Measurements from ENCODE around the gene OR2AT4.
"Not testable (repeated sequence)": the region's sequence is repeated elsewhere in the genome, so short reads cannot be mapped to it uniquely, and the experiment has no call there.

OR2AT4 gene

DNA sequence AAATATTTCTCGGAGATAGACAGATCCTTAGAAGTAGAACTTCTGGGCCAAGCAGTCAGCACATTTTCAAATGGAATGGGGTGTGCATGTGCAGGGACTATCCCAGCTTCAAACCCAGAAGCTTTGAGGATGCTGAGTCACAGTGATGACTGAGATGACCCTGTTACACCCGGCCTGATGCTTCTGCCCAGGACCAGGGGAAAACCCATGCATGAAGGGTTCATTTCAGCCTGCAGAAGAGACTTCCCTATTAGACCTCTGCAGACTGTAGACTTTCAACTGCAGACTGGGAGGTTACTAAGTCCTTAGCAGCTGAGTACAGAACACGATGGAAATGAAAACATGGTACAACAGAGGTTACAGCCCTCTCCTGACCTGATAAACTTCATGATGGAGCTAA lies 3.6 kb upstream of the OR2AT4 start:
- peak; percentile 52 for DNase-seq (ENCODE audit: low read depth)
- H3K4me3 ChIP-seq (ENCODE audit: low read depth, low read length): no peak overlapping the region
- no peak for TF ChIP-seq POLR2A (IDR thresholded peaks at IDR 0.05; ENCODE audit: extremely low read depth, insufficient read length)
- TF ChIP-seq, protein P1, sequence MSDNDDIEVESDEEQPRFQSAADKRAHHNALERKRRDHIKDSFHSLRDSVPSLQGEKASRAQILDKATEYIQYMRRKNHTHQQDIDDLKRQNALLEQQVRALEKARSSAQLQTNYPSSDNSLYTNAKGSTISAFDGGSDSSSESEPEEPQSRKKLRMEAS (IDR thresholded peaks at IDR 0.05; ENCODE audit: low read depth, low read length): no peak
- TF ChIP-seq MYC (IDR thresholded peaks at IDR 0.05; ENCODE audit: low read depth, low read length): no peak
- TF ChIP-seq, protein P2, sequence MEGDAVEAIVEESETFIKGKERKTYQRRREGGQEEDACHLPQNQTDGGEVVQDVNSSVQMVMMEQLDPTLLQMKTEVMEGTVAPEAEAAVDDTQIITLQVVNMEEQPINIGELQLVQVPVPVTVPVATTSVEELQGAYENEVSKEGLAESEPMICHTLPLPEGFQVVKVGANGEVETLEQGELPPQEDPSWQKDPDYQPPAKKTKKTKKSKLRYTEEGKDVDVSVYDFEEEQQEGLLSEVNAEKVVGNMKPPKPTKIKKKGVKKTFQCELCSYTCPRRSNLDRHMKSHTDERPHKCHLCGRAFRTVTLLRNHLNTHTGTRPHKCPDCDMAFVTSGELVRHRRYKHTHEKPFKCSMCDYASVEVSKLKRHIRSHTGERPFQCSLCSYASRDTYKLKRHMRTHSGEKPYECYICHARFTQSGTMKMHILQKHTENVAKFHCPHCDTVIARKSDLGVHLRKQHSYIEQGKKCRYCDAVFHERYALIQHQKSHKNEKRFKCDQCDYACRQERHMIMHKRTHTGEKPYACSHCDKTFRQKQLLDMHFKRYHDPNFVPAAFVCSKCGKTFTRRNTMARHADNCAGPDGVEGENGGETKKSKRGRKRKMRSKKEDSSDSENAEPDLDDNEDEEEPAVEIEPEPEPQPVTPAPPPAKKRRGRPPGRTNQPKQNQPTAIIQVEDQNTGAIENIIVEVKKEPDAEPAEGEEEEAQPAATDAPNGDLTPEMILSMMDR (IDR thresholded peaks at IDR 0.05; ENCODE audit: low read depth, low read length): no peak

DNA sequence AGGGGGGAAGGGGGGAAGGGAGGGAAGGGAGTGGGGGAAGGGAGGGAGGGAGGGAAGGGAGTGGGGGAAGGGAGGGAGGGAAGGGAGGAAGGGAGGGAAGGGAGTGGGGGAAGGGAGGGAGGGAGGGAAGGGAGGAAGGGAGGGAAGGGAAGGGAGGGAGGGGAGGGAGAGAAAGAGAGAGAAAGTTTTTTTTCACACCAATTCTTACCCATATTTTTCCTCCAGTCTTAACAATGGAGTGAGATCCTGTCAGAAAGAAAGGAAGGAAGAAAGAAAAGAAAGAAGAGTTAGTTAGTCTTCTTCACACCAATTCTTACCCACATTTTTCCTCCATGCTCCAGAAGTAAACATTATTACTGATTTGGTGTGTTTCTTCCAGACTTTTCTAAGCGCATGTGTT lies 3.0 kb upstream of the OR2AT4 start:
- TF ChIP-seq MYC (IDR thresholded peaks at IDR 0.05; ENCODE audit: low read depth, low read length): no peak
- TF ChIP-seq, protein P2 (IDR thresholded peaks at IDR 0.05; ENCODE audit: low read depth, low read length): no peak
- TF ChIP-seq, protein P1 (IDR thresholded peaks at IDR 0.05; ENCODE audit: low read depth, low read length): no peak
- no peak for TF ChIP-seq POLR2A (IDR thresholded peaks at IDR 0.05; ENCODE audit: extremely low read depth, insufficient read length)
- H3K4me3 ChIP-seq (ENCODE audit: low read depth, low read length): no peak overlapping the region
- no peak for DNase-seq (ENCODE audit: low read depth)

DNA sequence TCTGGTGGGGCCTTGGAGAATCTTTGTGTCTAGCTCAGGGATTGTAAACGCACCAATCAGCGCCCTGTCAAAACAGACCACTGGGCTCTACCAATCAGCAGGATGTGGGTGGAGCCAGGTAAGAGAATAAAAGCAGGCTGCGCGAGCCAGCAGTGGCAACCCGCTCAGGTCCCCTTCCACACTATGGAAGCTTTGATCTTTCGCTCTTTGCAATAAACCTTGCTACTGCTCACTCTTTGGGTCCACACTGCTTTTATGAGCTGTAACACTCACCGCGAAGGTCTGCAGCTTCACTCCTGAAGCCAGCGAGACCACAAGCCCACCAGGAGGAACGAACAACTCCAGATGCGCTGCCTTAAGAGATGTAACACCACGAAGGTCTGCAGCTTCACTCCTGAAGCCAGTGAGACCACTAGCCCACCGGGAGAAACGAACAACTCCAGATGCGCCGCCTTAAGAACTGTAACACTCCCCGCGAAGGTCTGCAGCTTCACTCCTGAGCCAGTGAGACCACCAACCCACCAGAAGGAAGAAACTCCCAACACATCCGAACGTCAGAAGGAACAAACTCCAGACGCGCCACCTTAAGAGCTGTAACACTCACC lies 2.3 kb upstream of the OR2AT4 start:
- not testable (repeated sequence) for DNase-seq (ENCODE audit: low read depth); H3K4me3 ChIP-seq (ENCODE audit: low read depth, low read length)

DNA sequence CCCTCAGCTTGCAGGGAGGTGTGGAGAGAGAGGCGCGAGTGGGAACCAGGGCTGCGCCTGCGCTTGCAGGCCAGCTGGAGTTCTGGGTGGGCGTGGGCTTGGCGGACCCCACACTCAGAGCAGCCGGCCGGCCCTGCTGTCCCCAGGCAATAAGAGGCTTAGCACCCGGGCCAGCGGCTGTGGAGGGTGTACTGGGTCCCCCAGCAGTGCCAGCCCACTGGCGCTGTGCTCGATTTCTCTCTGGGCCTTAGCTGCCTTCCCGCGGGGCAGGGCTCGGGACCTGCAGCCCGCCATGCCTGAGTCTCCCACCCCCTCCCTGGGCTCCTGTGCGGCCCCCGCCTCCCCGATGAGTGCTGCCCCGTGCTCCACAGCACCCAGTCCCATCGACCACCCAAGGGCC lies 1.5 kb upstream of the OR2AT4 start:
- H3K4me3 ChIP-seq (ENCODE audit: low read depth, low read length); DNase-seq (ENCODE audit: low read depth): not testable (repeated sequence)

DNA sequence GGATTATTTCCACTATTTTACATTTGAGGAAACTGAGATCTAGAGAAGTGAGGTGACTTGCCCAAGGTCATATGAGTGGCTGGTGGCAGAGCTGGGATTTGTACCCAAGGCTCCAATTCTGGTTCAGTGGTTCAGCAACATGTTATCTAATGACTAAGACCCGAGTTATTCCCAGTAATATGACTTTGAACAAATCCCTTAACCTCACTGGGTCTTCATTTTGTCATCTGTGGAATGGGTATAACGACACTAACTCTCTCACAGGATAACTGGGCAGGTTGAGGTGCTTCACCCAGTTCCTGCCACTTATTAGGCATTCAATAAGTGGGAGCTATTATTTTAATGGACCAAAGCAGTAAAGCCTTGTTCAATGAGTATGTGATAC lies 489 bp upstream of the OR2AT4 start:
- H3K4me3 ChIP-seq (ENCODE audit: low read depth, low read length): no peak overlapping the region
- no peak for DNase-seq (ENCODE audit: low read depth)
- TF ChIP-seq, protein P1 (IDR thresholded peaks at IDR 0.05; ENCODE audit: low read depth, low read length): no peak
- TF ChIP-seq MYC (IDR thresholded peaks at IDR 0.05; ENCODE audit: low read depth, low read length): no peak
- TF ChIP-seq POLR2A (IDR thresholded peaks at IDR 0.05; ENCODE audit: extremely low read depth, insufficient read length): no peak

DNA sequence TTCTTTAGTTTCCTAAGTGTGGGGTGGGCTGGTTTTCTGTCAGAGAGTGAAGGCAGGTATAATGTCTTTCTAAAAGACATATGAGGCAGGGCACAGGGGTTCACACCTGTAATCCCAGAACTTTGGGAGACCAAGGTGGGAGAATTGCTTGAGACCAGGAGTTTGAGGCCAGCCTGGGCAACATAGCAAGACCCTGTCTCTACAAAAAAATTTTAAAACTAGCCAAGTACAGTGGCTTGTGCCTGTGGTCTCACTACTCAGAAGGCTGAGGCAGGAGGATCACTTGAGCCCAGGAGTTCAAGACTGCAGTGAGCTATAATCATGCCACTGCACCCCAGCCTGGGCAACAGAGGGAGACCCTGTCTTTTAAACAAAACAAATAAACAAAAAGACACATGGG lies 2.3 kb downstream of the OR2AT4 start:
- not testable (repeated sequence) for DNase-seq (ENCODE audit: low read depth); H3K4me3 ChIP-seq (ENCODE audit: low read depth, low read length)

DNA sequence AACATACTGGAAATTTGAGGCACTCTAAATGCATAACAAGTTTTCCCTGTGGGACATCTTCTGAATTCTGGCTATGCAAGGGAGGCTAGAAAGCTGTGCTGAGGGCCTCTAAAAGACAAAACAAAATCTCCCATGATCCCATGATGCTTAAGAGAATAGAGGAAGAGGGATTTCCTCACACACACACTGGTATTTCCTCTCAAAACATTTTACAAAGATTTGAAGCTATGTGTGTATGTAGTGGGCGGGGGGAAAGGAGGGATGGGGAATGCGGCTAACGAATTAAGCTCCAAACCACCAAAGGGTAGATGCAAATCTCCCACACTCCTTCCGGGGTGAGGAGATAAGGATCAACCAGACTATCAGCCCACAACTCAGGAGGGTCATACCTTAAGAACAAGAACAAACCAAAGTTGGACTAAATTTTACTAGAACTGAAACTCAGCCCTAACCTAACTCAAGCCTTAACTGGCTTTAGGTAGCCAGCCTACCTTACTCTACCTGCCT lies 6.0 kb downstream of the OR2AT4 start:
- no peak overlapping the region for H3K4me3 ChIP-seq (ENCODE audit: low read depth, low read length)
- DNase-seq (ENCODE audit: low read depth): no peak
- TF ChIP-seq, protein P1 (IDR thresholded peaks at IDR 0.05; ENCODE audit: low read depth, low read length): no peak
- TF ChIP-seq MYC (IDR thresholded peaks at IDR 0.05; ENCODE audit: low read depth, low read length): no peak
- TF ChIP-seq, protein P2 (IDR thresholded peaks at IDR 0.05; ENCODE audit: low read depth, low read length): no peak
- TF ChIP-seq POLR2A (IDR thresholded peaks at IDR 0.05; ENCODE audit: extremely low read depth, insufficient read length): no peak

All from NB4 (cell line).